ENCODE data around the gene LRRC37A3. TPM values are rescaled to one million over a fixed set of nuclear protein-coding genes. Genes with fewer than 3 reads are reported as not detected.

The LRRC37A3 gene
- total RNA-seq: 1.8 and 3.2 TPM in 2 replicates

DNA sequence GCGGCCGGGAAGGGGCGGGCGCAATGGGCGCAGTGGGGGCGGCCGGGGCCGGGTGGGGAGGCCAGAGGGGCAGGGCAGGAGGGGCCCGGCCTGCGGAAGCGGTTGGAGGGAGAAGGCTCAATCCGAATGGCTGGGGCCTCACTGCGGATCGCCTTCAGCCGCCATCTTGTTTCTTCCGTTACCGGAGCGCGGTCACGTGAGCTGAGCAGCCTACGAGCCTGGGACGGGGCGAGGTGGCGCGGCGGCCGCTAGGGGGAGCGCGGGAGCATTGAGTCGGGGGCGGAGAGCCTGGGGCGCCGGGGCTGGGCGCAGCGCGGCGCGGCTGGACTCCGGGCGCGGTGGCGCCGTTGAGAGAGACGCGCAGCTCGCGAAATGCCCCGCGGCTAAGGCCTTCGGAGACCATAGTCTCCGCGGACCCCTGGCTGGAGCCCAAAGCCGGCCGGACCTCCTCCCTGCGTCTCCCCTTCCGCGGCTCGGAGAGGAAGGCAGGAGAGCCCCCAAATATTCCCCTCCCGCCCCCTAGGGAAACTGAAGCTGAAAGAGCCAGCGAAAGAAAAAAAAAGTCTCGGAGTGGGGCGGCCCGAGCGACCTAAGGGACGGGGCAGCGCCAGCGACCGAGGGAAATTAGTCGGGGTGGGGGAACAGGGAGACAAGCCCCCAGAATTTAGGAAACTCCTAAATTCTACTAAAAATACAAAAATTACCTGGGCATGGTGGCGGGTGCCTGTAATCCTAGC is at the start of gene LRRC37A3:
Gene LRRC37A3, minus strand, starts transcription at position 190 of the 737 bp plus-strand sequence. CDS start 22,221 bp downstream, outside the sequence.

Other genes starting within 250 kb of the LRRC37A3 start
- gene GNA13, start 137.3 kb upstream of the LRRC37A3 start, total RNA-seq: 42.2 and 73.7 TPM in 2 replicates
- 0.65 and 1.8 TPM in 2 replicates for gene RGS9, start 217.9 kb upstream of the LRRC37A3 start, total RNA-seq